Thoracic aorta (tissue), 2 donors: Measurements from ENCODE around the gene ENAM. TPM values are rescaled to one million over a fixed set of nuclear protein-coding genes. Genes with fewer than 3 reads are reported as not detected.

Source experiments
- ATAC-seq: fragments of 150-250 bp; one replicate; pipeline ENCODE4 v1.8.0; 2017; ENCODE audit warnings: low read depth; ENCODE audit not compliant: insufficient number of reproducible peaks, low FRiP score
- DNase-seq: peaks from one replicate; pipeline ENCODE4 v3.0.0-alpha.2; 2020; ENCODE audit warnings: low spot score
- H3K27ac ChIP-seq, 2 donors: fragments of 200-600 bp; sonication (generic); 1 replicate in 1 of 2; 2 replicates in 1 of 2; pipeline ENCODE4 v1.5.1; 2016; ENCODE audit warnings: mild to moderate bottlenecking in 2 of 2, moderate library complexity in 2 of 2
- H3K27me3 ChIP-seq: fragments of 200-600 bp; sonication (generic); replicated peaks from 2 replicates; pipeline ENCODE4 v1.6.0; 2016; ENCODE audit warnings: mild to moderate bottlenecking; ENCODE audit not compliant: insufficient read depth
- H3K36me3 ChIP-seq: fragments of 200-600 bp; sonication (generic); one replicate; pipeline ENCODE4 v1.5.1; 2016
- H3K4me1 ChIP-seq, 2 donors: fragments of 200-600 bp; sonication (generic); 1 replicate in 1 of 2; 2 replicates in 1 of 2; pipeline versions ENCODE4 v1.5.1 to v1.6.0; 2016; ENCODE audit warnings: low read depth in 2 of 2, mild to moderate bottlenecking in 1 of 2; ENCODE audit not compliant: control insufficient read depth in 1 of 2
- H3K4me3 ChIP-seq: fragments of 200-600 bp; sonication (generic); 2 replicates; pipeline ENCODE4 v1.5.1; 2016; ENCODE audit warnings: mild to moderate bottlenecking
- H3K9me3 ChIP-seq: fragments of 200-600 bp; sonication (generic); 2 replicates; pipeline ENCODE4 v1.5.1; 2016
- total RNA-seq, 2 donors: library from RNA; depleted of rRNA; stranded (reverse); fragments of >200 nt; gene quantifications; one replicate each; pipeline versions ENCODE4 v1.1.0 to v1.2.3, GENCODE V29; 2016
- TF ChIP-seq, protein P1 (sequence below): fragments of 200-600 bp; sonication (generic); IDR thresholded peaks from one replicate; pipeline ENCODE4 v1.5.1; 2019; ENCODE audit warnings: antibody characterized with exemption

The ENAM gene
- total RNA-seq, 2 donors from 2014 or later, result not detected

DNA sequence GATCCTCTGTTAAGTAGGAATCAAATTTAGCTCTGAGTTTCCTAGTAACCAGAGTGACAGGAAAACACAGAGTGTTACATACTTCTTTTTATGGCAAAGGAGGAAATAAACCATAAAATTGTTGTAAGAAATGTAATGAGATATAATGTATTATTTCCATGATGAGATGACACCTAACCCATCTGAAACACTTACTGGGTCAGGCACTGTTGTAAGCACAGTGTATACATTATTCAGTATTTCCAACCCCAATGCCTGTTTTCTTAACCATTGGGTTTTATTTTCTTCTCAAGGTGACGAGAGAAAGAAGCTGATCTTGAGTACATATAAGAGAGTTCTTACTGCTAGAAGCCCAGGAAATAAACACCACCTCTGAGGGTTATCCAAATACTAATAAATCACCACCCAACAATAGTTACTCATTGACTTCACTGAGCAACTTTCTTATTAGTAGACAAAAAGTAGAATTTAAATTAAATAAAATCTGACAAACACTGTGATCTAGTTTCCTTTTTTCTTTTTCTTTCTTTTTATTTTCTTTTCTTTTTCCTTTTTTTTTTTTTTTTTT is 4.2 kb upstream of the ENAM start:
- H3K4me3 ChIP-seq, result no peak overlapping the region
- H3K27ac ChIP-seq, result no peak overlapping the region
- no peaks in the 10 kb centered on the region for H3K9me3 ChIP-seq
- TF ChIP-seq, protein P1, sequence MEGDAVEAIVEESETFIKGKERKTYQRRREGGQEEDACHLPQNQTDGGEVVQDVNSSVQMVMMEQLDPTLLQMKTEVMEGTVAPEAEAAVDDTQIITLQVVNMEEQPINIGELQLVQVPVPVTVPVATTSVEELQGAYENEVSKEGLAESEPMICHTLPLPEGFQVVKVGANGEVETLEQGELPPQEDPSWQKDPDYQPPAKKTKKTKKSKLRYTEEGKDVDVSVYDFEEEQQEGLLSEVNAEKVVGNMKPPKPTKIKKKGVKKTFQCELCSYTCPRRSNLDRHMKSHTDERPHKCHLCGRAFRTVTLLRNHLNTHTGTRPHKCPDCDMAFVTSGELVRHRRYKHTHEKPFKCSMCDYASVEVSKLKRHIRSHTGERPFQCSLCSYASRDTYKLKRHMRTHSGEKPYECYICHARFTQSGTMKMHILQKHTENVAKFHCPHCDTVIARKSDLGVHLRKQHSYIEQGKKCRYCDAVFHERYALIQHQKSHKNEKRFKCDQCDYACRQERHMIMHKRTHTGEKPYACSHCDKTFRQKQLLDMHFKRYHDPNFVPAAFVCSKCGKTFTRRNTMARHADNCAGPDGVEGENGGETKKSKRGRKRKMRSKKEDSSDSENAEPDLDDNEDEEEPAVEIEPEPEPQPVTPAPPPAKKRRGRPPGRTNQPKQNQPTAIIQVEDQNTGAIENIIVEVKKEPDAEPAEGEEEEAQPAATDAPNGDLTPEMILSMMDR, result no peak
- no peaks in the 10 kb centered on the region for H3K27me3 ChIP-seq
- DNase-seq (no peak), ATAC-seq (no peak)
- no peaks in the 10 kb centered on the region for H3K36me3 ChIP-seq
- no peaks in the 10 kb centered on the region for H3K4me1 ChIP-seq

DNA sequence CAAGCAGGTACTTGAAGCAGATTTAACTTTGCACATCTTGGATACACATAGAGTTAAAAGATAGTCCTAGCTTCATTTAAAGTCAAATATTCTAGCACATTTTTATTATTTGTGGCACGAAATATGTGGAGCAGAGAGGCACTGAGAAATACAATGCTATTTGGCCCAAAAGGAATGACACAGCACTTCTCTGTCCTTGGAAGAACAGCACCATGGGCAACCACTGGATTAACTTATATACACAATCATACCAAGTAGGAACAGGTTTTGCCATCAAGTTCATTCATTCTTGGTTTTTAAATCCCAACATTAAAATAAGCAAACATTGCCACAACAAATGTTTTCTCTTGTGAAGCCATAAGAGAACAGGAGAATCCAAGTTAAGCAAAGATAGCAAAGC is 924 bp upstream of the ENAM start:
- ATAC-seq (no peak), DNase-seq (no peak)
- no peaks in the 10 kb centered on the region for H3K27me3 ChIP-seq
- no peaks in the 10 kb centered on the region for H3K9me3 ChIP-seq
- H3K36me3 ChIP-seq, result no peaks in the 10 kb centered on the region
- TF ChIP-seq, protein P1, result no peak
- H3K4me3 ChIP-seq, result no peak overlapping the region
- H3K27ac ChIP-seq, result no peak overlapping the region
- no peaks in the 10 kb centered on the region for H3K4me1 ChIP-seq

DNA sequence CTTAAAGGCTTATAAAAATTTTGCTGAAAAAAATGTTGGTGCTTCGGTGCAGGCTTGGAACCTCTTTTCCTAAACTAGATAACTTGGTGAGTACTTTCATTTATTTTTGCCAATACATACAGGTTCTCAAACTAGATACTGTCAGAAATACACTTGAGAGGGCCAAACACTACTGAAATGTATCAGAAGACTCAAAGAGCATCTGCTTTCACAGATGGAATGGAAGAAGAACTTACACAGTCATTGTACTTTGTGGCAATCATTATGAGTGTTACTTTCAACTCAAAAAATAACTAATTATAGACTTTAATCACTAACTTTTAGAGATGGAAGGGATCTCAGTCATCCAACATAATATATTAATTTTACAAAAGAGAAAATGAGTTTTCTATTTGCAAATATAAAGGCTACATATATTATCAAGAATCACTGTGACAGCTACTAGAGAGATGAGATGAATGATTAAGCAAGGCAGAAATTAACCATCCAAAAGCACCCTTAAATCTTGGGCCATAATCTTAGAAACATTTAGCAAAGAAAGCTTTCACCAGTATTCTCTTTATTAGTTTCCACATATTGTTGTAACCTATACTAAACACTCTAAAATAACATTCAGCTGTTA is 1.0 kb downstream of the ENAM start:
- no peaks in the 10 kb centered on the region for H3K36me3 ChIP-seq
- H3K27ac ChIP-seq, result no peak overlapping the region
- H3K4me1 ChIP-seq, result no peaks in the 10 kb centered on the region
- TF ChIP-seq, protein P1, result no peak
- ATAC-seq (no peak), DNase-seq (no peak)
- H3K9me3 ChIP-seq, result no peaks in the 10 kb centered on the region
- no peak overlapping the region for H3K4me3 ChIP-seq
- H3K27me3 ChIP-seq, result no peaks in the 10 kb centered on the region

DNA sequence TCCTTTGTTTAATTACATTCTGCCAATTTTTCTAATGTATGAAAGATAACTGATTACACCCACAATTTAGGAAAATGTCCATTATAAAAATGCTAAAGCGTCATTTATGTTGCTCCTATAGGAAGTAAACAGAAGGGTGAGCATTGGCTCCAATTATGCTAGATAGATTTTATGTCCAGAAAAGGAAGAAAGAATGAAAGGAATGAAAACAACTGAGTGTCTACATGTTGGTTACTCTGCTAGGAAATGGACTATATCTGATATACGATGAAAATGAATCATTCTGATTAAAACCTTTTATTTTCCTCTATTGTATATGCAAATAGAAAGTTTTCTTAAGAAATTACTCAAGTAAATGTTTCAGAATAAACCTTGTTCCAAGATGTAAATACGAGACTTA is 1.6 kb downstream of the ENAM start:
- ATAC-seq, result no peak
- H3K4me1 ChIP-seq, result no peaks in the 10 kb centered on the region
- TF ChIP-seq, protein P1, result no peak
- no peaks in the 10 kb centered on the region for H3K9me3 ChIP-seq
- no peak for DNase-seq
- H3K27ac ChIP-seq, result no peak overlapping the region
- no peaks in the 10 kb centered on the region for H3K27me3 ChIP-seq
- H3K4me3 ChIP-seq, result no peak overlapping the region
- H3K36me3 ChIP-seq, result no peaks in the 10 kb centered on the region

DNA sequence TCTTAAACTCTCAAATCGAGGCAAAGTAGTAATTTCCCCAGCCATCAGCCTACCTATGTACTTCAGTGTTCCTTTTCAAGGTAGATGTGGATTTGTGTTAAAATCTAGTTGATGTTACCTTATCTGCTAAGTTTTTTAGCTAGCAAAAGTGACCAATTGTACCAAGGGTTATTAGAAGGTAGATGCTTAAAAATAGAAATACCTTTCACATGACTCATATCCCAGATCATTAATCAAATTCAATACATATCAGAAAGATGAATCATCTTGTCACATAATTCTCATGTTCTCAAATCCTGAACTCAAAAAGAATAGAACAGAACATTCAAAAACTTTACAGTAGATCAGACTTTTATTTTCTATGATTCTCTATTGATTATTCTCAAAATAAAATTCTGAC is 3.5 kb downstream of the ENAM start:
- TF ChIP-seq, protein P1, result no peak
- Histone ChIP-seq H3K9me3 (no peaks in the 10 kb centered on the region), H3K27ac (no peak overlapping the region), H3K4me3 (no peak overlapping the region), H3K4me1 (peaks cover 1 to 7% of the 10 kb centered on the region in 2 donors), H3K36me3 (no peaks in the 10 kb centered on the region), H3K27me3 (no peaks in the 10 kb centered on the region)
- ATAC-seq, result no peak
- no peak for DNase-seq
